IPS-18c (cell line): ENCODE measurements around the gene CCDC88A.

Experiments used
- H3K4me3 ChIP-seq: 2 replicates; pipeline ENCODE4 v1.7.0; 2013; ENCODE audit warnings: low read depth, mild to moderate bottlenecking, low read length, moderate library complexity; ENCODE audit not compliant: insufficient read depth
- H3K9me3 ChIP-seq: one replicate; pipeline ENCODE4 v1.6.1; 2013; ENCODE audit warnings: mild to moderate bottlenecking, low read length, moderate library complexity; ENCODE audit not compliant: control insufficient read depth, insufficient read depth

The CCDC88A gene

DNA sequence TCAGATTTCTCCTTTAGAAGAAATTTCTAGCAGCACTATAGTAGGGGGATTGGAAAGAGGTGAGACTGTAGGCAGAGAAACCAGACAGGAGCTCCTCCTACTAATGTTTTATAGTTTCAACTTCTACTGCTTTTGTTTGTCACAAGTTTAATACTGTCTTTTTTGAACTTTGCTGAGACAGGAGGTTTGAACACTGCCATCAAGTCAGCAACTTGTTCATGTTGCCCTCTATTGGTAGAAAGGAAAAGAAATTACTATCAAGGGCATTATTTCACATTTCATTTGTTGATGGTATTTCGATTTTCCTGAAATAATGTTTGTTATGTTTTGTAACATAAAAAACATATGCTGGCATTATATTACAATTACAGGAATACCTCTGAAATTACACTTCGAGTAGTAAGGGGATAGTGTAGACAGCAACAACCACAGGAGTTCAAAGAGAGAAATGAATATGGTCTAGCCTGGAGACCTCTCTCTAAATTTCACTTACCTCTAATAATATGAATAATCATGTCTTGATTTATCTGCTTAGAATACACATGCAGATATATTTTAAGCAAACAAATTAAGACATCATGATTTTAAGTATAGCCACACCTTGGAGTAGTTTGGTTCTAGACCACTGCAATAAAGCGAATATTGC is 12.4 kb upstream of the CCDC88A start:
- H3K9me3 ChIP-seq, result no peaks in the 10 kb centered on the region
- no peak overlapping the region for H3K4me3 ChIP-seq

DNA sequence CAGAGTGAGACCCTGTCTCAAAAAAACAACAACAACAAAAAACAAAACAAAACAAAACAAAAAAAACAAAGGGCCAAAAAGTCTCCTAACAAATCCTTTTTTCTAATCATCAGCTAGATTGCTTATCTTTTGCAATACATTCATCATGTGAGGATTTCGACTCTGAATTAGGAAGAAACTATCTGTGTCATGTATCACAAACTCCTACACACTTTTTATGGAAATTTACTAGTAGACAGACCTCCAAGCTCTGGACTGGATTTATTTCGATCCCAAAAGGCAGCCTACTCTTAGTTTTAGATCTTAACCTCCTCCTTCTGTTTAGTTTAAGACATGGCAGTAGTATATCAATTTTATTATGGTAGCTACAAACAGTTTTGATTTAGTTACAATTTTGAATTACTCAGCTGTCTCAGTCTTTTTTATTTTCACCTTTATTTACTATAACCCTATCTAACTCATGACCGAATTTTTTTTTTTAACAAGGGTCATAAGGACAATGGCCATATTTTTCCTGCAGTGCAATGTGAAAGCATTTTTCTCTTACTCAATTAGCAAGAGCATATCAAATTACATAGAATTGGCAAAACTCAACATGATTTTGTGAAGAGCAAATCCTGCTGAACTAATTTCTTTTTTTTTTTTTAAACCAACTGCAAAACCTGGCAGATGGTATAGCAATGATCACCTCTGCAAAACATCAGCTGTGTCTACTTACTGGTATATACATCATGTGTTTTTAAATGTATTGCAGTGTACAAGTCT is 10.7 kb upstream of the CCDC88A start:
- H3K9me3 ChIP-seq, result no peaks in the 10 kb centered on the region
- no peak overlapping the region for H3K4me3 ChIP-seq

DNA sequence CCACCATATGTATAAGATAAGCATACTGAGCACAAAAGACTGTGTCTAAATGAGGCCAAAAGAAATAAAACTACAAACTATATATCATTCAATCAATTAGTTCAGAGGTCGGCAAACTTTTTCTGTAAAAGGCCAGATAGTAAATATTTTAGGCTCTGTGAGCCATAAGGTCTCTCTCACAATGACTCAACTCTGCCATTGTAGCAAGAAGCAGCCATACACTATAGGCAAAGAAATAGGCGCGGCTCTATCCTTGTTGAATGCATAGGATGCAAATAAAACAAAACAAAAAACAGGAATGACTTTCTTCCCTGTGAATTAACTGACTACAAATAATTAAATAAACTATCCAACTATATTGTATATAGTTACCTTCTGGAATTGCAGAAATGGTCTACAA is 8.6 kb upstream of the CCDC88A start:
- H3K9me3 ChIP-seq, result no peaks in the 10 kb centered on the region
- no peak overlapping the region for H3K4me3 ChIP-seq

DNA sequence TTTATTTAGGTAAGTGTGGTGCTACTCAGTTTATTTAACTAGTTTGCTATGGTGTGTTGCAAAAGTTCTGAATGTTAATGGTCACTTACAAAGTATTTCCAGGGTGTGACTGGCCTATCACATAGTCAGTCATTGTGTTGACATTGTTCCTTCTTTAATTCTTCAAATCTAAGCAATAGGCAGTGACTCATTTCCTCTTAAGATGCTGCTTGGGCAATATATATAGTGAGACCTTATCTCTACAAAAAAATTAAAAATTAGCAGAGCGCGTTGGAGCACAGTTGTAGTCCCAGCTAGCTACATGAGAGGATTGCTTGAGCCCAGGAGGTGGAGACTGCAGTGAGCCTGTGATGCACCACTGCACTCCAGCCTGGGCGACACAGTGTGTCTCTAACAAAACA is 5.8 kb upstream of the CCDC88A start:
- Histone ChIP-seq H3K9me3 (no peaks in the 10 kb centered on the region), H3K4me3 (no peak overlapping the region)

DNA sequence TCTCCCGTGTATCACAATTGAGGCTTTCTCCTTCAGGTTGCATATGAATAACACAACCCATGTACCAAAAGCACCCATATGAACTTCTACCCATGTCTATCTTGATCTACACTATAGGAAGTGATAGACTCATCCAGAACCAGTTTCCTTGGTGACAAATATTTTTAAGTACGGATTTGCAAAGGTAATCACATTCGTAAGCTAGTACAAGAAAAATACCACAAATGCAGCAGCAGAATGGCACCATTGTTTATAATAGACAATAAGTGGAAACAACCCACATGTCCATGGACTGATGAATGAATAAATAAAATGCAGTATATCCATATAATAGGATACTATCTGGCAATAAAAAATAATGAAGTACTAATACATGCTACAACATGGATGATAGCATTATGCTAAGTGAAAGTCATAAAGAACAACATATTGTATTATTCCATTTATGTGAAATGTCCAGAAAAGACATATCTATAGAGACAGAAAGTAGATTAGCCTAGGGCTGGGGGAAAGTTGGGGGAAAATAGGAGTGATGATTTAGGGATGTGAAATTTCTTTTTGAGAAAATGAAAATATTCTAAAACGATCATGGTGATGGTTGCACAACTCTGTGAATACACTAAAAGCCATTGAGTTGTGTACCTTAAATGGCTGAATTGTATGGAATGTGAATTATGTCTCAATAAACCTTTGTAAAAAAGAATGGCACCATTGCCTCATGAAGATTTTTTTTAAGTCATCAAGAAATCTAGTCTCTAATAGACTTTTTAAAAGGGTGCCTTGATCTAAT is 3.4 kb upstream of the CCDC88A start:
- Histone ChIP-seq H3K9me3 (no peaks in the 10 kb centered on the region), H3K4me3 (no peak overlapping the region)

DNA sequence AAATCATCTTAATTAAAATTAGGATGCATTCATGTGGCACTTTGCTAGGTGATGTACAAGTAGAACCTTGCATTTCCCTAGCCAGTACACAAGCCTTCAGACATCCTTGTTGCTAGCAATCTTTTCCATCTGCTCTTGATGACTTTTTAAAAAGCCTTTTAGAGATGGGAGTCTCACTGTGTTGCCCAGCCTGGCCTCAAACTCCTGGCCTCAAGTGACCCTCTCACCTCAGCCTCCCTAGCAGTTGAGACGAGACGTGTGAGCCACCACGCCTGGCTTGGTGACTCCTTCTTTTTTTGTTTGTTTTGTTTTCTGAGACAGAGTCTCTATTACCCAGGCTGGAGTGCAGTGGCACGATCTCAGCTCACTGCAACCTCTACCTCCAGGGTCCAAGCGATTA is 1.7 kb upstream of the CCDC88A start:
- Histone ChIP-seq H3K9me3 (no peaks in the 10 kb centered on the region), H3K4me3 (no peak overlapping the region)

DNA sequence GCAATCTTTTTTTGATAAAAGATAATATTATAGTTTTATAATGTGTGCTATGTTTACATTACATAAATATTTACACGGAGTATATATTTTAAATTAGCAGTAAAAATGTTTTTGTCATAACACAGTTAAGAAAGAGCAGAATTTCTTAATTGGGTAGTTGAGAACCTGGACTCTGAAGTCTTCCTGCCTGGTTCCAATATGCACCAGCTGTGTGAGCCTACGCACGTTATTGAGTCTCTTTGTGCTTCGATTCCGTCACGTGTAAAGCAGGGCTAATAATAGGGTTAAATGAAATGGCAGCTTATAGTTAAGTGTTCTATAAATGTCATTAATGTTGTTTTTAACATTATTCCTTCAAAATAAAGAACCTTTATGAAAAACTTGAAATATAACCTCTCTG is 1.2 kb upstream of the CCDC88A start:
- Histone ChIP-seq H3K4me3 (no peak overlapping the region), H3K9me3 (no peaks in the 10 kb centered on the region)

DNA sequence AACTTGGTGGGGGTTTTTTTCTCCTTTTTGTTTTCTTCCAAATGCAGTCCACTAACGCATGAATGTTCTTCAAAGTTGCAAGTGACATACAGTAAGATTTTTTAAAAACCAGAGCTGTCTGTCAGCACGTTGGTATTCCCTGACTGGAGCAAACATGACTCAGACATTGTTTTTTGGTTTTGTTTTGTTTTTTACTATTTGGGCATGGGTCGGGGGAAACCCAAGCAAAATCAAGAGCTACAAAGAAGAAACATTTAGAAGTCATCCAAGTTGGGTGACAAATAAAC is 726 bp upstream of the CCDC88A start:
- Histone ChIP-seq H3K9me3 (no peaks in the 10 kb centered on the region), H3K4me3 (peak overlapping the region; percentile 47; the same call in 1 of the 2 replicates)

DNA sequence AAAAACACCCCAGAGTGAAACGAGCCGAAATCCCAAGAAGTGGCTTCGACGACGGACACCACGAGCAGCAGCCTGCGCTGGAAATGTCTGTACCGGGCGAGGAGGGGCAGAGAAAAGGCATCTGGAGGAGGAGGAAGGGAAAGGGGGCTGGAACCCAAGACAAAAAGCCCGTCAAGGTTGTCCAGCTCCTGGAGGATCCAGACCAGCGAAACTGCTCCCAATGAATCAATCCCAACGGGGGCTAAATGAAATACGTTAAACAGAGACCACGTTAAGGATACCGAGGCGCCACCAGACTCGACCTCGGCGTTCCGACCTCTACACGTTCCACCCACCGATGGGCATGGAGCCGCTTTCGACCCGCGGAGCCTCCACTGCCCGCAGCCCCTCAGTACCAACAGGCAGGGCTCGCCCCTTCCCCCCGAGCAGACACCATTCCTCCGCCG is 400 bp downstream of the CCDC88A start:
- Histone ChIP-seq H3K9me3 (no peaks in the 10 kb centered on the region), H3K4me3 (peak overlapping the region; percentile 87)

DNA sequence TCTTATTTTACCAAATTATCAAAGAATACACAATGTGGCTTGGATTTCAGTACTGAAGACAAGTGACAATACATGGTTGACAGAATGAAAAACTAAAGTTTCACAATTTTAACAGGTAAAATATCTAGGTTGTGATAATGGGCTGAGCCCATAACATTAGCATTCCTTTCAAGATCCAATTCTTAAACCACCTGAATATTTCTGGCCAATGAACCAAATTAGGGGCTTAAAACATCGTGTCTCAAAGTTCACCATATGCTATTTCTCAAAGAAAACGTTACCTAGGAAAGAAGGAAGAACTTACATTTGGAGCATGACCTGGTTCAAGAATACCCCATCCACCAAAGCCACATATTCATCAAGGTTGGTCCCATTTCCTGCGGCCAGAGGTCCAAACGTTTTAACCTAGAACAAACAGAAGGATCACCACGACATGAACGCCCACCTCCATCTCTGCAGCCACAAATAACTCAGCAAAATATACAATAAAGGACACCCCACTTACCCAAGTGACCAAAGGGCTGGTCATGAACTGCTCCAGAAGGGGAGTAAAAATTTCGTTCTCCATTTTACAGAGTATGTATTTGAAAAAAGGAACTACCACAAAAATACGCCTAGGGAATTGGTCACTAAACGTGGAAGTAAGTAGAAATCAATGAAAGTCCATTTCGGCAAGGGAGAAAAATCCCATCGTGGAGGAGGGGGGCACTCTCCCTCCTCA is 984 bp downstream of the CCDC88A start:
- Histone ChIP-seq H3K9me3 (no peaks in the 10 kb centered on the region), H3K4me3 (peak overlapping the region; percentile 87)

DNA sequence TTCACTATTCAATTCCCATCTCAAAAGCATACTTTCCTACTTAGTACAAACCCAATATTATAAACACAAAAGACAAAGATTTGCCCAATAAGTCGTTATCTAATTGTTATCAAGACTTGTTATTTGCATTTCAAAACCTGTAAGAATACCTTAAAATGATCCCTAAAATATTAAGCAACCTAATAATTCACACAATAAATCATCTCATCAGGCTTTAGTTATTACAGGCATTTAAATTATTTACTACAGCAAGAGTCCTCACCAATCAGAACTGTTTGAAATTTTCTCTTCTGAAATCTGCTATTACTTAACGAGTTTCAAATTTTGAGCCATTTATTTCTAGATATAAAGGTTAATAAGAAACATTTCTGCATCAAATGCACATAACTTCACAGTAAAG is 1.6 kb downstream of the CCDC88A start:
- Histone ChIP-seq H3K4me3 (no peak overlapping the region), H3K9me3 (no peaks in the 10 kb centered on the region)

DNA sequence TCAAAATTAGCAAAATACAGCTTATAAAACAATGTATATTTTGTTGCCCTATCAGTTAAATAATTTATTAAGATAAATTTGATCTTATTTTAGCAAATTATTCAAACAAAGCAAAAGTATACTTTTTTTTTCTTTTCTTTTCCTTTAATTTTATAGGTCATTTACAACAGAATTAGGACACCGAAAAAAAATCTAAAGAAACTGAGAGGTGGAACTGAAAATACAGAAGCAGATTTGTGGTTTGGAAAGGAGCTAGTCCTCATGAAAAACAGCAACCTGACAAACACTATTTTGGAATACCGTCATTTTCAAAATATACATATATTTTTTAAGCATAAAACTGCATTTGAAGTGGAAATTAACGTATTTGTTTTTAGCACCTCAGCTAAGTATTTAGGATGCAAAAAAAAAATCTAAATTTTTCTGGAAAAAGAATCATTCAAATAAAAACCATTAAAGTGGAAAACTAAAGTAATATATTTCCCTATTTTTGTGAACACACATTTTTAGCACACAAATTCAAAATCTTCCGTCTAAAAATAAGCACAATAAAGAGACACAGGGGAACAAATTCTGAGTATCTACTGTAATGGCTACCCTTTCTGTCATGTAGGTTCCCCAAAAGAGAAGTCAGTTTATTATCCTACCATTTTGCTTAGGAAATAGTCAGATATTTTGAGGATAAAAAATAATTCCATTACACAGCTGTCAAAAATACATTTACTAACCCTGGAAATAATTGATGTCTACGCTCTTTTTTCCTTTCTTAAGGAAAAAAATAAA is 2.7 kb downstream of the CCDC88A start:
- Histone ChIP-seq H3K9me3 (no peaks in the 10 kb centered on the region), H3K4me3 (no peak overlapping the region)

DNA sequence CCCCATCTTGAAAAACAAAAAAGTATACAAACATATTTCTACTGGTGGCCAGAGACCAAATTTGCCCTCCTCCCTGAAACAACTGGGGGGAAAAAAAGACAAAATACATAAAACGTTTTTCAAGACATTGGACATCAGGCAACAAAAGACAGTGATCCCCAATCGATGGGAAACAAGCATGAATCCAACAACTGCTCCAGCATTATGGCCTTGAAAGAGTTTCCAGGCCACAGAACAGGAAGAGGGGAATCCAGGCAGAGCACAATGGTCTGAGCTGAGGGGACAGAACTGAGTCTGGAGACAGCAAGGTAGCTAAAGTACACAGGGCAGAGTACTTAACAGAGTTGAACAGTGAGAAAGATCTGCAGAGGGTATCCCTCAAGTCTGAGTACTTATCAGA is 4.4 kb downstream of the CCDC88A start:
- H3K4me3 ChIP-seq, result no peak overlapping the region
- H3K9me3 ChIP-seq, result no peaks in the 10 kb centered on the region

DNA sequence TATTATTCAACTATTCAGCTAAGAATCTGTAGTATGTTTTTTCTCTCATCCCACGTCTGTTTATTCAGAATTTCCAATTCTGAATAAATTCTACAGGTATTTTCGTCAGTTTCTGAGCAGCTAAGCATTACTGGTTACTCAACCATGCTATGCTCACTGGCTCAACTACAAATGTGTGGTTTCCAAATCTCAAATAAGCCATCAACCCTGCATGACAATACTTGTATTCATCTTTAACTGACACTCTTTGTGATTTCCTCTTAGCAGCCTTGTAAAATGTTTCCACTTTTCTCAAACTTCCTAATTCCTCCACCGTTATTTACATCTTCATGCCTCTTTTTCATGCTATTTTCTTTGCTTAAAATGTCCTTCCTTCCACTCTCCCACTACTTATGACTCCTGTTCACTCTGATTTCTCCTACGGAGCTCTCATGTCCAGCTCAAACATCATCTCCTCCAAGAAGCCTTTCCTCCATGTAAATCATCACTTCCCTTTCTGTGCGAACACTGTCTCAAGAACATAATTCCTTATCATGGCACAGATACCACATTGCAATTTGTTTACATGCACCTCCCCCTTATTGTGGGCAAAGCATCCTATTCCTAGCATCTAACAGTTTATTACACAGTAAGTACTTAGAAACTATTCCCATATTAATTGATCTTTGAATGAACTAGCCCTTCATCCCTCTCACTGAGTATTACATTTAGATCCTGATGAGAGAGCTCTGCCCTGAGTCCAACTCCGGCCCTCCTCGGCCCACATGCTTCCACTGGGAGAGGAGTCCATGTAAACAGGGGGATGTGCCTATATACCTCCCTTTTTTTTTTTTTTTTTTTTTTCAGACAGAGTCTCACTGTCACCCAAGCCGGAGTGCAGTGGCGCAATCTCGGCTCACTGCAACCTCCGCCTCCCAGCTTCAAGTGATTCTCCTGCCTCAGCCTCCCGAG is 10.5 kb downstream of the CCDC88A start:
- H3K9me3 ChIP-seq, result no peaks in the 10 kb centered on the region
- H3K4me3 ChIP-seq, result no peak overlapping the region

DNA sequence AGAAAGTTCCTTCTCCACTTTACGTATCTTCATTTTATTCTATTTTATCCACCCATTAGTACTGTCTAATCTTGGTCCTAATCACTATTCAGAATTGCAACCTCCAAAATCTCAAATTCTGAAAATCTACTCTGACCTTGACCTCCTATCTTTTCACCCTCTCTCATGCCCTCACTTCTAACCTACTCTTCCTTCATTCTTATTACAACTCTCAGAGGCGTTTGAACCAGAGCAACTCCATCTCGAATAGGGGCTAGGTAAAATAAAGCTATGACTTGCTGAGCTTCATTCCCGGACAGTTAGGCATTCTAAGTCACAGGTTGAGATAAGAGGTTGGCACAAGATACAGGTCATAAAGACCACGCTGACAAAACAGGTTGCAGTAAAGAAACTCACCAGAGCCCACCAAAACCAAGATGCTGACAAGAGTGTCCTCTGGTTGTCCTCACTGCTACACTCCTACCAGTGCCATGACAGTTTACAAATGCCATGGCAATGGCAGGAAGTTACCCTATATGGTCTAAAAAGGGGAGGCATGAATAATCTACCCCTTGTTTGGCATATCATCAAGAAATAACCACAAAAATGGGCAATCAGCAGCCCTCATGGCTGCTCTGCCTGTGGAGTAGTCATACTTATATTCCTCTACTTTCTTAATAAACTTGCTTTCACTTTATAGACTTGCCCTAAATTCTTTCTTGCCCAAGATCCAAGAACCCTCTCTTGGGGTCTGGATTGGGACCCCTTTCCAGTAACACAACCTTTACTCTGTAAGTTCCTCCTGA is 11.4 kb downstream of the CCDC88A start:
- no peaks in the 10 kb centered on the region for H3K9me3 ChIP-seq
- H3K4me3 ChIP-seq, result no peak overlapping the region
